Fibroblast of peridontal ligament (primary cell): Measurements from ENCODE around the gene IGFN1.

ENCODE experiments used
- DNase-seq: peaks from one replicate; pipeline ENCODE4 v3.0.0-alpha.2; 2010; ENCODE audit errors: extremely low read depth

Gene IGFN1

GRCh38 chr1:201266774-201267173 is 76.2 kb downstream of the IGFN1 start:
- DNase-seq, result peak; percentile 94

- DNase-seq, result peak; percentile 61
Observed at GRCh38 chr1:201267481-201268229, 77.0 kb downstream of the IGFN1 start.

GRCh38 chr1:201268604-201269151 is 78.1 kb downstream of the IGFN1 start:
- peak; percentile 47 for DNase-seq

GRCh38 chr1:201269281-201269680 is 78.7 kb downstream of the IGFN1 start:
- DNase-seq, result no peak

- no peak for DNase-seq
Observed at GRCh38 chr1:201269900-201270410, 79.3 kb downstream of the IGFN1 start.

- no peak for DNase-seq
Observed at GRCh38 chr1:201270616-201271390, 80.2 kb downstream of the IGFN1 start.

- DNase-seq, result no peak
Observed at GRCh38 chr1:201272799-201273198, 82.2 kb downstream of the IGFN1 start.

- DNase-seq, result no peak
Observed at GRCh38 chr1:201274616-201275252, 84.1 kb downstream of the IGFN1 start.

- DNase-seq, result peak; percentile 64
Observed at GRCh38 chr1:201275253-201275666, 84.6 kb downstream of the IGFN1 start.

- no peak for DNase-seq
Observed at GRCh38 chr1:201276891-201277290, 86.3 kb downstream of the IGFN1 start.

GRCh38 chr1:201277441-201277840 is 86.8 kb downstream of the IGFN1 start:
- no peak for DNase-seq
